Amniotic epithelial cell (primary cell): ENCODE measurements around the gene LPXN.
A peak's percentile ranks its signal among the peaks of the same experiment; 100 is the strongest.

Experiments
- DNase-seq: peaks from one replicate; pipeline ENCODE4 v3.0.0-alpha.2; 2010; ENCODE audit warnings: low read depth

LPXN gene

DNA sequence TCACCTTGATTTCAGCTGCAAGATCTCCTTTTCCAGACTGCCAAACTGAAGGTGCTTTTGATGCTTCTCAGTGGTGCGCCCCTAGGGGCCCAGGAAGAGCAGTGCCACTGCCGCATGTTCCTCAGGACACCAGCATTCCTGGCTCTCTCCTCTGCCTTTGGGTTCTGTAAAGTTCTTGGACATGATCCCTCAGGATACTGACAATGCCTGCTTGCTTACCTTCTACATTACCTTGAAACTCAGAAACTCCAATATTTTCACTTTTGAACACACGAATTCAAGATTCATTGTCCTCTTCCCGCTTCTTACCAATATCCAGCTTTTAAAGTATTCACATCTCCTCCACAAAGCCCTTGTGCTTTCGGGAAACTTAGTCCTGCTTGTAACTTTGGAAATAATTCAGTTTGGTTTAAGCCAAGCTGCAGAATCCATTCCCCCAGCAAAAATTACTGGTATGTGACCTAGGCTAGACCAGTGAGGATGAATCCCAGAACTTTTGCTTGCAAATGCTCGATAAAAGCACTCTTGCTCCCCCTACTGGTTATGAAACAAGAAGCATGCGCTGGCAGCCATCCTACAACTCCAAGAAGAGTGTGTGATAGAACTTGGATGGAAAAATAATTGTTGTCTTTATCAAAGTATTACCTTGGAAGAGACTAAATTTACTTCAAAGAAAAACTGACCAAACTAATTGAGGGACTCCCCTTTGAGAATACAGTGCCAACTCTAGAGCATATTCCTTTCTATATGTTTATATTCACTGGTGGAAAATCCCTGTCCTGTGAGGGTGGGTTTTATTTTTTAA lies 51.2 kb downstream of the LPXN start:
- DNase-seq, result peak; percentile 80

DNA sequence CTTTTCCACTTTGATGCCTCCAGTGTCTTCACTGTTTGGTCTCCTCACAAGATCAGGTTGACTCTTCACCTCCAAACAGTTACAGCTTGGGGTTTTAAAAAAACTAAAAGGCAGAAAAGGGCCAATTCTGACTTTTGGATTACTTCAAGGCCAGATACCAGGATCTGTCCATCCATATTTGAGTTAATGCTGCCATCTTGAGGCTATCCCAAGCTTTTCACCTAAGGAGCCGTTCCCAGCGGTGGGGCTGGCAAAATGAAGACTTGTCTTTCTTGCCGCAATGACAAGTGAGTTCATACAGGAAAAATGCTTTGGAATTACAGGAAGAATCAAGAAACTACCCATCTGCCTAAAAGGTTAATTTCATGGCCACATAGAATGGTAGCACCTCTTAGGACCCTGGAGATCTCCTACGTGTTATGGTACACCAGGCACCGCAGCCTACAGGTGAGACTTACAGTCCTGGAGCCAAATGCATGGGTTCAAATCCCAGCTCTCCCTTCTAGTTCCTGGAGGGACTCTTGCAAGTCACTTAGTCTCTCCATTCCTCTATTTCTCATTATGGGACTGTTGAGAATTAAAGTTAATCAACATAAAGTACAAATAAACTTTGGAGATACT lies 61.8 kb downstream of the LPXN start:
- DNase-seq, result peak; percentile 65

DNA sequence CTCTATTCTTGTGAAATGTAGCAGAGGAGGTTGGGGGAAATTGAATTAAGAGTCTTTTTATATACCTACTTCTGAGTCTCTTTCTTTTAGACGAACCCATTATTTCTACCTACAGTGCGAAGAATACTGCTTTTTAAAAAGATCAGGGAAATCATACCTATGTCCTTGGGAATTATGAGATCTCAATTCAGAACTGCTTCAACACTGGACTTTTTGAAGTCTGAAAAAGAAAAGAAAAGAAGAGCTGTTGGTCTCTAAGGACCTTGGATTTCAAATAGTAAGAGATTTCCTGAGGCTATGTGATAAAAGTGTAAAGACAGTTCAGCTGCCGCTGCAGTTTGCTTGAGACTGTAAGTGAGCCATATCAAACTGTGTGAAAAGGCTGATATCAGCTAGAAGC lies 64.0 kb downstream of the LPXN start:
- no peak for DNase-seq

DNA sequence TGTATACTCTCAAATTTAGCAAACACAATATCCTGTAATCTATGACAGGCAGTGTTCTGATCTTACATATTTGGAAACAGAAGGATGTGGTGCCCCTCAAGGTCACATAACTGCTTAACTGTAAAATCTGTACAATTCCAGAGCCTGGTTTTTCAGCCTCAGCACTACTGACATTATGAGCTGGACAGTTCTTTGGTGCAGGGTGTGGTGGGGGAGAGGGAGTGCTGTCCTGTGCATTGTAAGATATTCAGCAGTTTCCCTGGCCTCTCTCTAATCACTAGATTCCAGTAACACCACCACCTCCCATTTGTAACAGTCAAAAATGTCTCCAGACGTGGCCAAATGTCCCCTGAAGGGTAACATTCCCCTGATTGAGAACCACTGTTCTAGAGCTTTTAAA lies 65.9 kb downstream of the LPXN start:
- peak; percentile 31 for DNase-seq

DNA sequence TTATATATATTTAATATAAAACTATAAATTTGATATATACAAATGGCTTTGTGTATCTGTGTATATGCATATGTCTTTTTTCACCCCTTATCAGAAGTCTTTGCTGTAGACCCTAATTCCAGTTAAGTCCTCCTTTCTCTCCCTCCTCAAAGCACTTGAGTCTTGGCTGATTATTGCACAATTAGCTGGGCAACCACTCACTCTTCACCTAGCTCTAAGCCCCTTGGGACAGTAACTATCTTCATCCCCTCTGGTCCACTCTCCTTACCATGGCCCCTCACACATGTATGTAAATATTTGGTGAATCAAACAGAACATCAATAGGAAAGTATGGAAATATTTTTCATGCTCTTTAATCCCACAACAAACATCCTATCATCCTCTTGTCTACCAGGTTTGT lies 66.8 kb downstream of the LPXN start:
- DNase-seq, result no peak

DNA sequence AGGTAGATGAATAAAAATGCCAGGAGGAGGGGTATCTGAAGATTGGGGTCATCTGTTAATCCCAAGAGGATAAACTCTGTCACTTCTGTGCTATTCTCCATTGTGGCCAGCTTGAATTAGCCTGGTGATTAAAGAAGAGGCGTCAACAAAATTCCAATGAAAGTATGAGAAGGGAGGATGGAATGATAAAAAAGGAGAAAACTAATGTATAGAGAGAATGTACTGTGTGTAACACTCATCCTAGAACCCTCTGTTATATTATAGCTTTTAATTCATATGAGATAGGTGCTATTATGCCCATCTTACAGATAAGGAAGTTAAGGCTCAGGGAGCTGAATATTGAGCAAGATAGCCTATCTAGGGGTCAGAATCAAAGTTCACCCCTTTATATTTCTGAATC lies 67.7 kb downstream of the LPXN start, which contains the start of gene OR5B21:
TSS of gene OR5B21 (minus strand) at position 101 of the 400 bp plus-strand sequence. CDS start at position 101, 0 bp downstream.
- DNase-seq, result no peak

DNA sequence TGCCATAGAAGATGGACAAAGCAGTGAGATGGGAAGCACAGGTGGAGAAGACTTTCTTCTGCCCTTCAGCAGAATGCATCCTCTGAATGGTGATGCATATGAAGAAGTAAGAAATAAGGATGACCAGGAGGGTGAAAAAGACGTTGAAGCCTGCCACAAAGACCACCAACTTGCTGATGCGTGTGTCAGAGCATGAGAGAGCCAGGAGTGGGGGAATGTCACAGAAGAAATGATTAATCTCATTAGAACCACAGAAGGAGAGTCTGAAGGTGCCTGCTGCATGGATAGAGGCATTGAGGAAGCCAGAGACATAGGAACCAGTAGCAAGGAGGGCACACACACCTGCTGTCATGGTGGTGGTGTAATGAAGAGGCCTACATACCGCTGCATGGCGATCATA lies 68.3 kb downstream of the LPXN start:
- DNase-seq, result no peak

DNA sequence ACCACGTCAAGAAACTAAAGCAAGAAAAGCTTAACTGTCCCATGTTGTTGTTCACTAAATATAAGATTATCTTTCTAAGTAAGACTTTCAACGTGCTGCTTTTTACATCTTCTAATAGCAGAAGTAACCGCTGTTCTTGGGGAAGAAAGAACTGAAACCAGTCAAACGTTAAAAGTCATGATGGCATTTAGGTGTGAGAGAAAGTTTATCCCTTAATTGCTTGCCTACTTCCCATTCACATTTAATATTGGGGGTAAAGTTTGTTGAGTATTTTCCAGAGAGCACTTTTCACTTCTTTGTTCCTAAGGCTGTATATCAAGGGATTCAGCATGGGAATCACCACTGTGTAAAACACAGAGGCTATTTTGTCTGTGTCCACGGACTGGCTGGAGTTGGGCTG lies 68.7 kb downstream of the LPXN start:
- no peak for DNase-seq

DNA sequence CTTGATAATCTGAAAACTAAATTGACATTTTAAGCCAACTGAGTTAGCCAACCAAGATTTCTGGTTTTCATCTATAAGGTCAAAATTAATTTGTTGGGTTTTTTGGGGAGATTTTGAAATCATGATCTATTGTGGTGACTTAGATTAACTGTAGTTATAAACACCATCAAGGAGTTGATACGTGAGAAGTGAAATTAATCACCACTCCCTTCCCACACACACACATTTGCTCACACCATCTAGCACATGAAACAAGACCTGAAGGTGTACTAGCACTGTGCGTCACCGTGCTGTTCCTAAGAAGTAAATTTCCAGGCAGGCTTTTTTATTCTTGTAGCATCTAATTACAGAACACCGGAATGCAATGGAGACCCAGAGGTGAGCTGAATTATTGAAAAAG lies 69.8 kb downstream of the LPXN start:
- DNase-seq, result no peak

DNA sequence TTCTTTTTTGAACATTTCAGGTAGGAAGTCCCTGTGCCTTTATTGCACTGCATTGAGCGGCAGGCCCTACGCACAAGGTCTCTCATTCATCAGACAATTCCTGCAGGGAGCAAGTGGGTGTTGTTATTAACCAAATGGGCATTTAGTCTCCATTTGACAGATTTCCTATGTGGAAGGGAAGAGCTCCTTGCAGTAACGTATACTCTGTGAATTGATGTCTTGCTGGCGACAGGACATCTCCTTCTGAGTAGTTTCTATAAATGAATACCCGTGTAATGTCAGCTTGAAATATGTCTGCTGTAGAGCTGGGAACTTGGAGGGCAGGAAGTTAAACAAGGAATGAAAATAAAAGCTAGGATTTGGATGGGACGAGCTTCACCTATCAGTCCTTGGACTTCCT lies 71.4 kb downstream of the LPXN start:
- DNase-seq, result no peak

DNA sequence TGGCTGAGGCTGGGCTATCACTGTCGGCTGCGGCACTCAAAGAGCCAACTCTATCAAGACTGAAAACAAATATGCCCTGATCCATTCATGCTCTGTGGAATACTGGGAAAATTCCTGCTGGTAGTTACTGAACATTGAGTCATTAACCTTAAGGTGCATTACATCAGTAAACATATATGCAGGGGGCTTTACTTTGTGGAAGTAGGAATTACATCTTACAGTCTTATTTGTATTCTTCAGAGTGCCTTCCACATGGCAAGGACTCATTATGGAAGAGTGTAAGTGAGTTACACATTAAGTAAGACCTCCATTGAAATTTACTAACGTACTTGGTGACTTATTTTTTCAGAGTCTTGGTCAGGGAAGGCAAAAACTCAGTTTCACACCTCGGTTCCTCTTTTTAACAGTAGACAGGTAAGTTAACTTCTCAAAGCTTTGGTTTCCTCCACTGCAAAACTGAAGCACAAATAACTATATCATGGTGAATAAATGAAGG lies 72.2 kb downstream of the LPXN start:
- DNase-seq, result no peak

DNA sequence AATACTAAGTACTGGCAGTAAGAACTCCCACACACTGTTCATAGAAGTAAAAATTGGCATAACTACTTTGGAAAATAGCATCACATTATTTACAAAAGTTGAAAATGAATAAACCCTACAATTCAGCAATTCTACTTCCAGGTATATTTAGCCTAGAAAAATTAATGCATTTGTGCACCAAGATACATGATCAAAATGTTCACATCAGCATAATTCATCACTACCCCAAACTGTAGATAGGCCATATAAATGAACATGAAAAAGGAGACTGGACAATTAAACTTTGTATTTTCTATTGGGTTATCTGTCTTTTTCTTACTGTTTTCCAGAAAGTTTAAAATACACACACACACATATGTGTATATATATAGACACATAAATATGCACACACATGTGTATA lies 73.7 kb downstream of the LPXN start:
- no peak for DNase-seq

DNA sequence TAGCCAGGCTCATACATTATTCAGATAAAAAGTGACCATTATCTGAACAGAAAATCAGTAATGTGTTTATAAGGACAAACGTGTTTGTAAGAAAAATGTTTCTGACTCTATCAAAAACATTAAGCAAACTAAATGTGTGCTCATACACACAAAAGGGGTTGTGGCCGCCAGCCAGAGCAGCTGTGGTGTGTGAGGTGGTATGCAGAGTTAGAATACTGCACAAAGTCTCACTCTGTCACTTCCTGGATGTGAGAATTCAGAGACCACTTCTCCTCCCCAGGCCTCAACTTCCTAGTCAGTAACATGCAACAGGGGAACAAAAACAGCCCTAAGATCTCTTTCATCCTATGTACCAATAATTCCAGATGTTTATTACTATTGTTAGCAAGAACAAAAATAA lies 77.2 kb downstream of the LPXN start:
- no peak for DNase-seq

DNA sequence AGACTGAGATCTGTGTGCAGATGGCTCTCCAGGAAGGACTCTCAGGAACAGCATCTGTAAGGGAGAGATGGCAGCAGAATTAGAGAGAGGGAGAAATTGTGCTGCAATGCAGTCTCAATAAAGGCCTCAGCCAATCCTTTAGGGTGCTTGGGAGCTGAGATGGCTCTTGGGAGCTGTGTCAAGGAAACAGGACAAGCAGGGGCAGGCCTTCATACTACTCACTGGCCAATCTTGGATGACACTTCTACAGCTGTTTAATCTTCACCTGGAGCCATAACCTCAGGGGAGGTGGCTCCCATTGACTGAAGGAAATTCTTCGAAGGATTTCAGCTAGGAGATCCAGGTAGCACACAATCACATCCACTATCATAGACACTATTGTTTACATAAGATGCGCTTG lies 77.7 kb downstream of the LPXN start:
- no peak for DNase-seq

DNA sequence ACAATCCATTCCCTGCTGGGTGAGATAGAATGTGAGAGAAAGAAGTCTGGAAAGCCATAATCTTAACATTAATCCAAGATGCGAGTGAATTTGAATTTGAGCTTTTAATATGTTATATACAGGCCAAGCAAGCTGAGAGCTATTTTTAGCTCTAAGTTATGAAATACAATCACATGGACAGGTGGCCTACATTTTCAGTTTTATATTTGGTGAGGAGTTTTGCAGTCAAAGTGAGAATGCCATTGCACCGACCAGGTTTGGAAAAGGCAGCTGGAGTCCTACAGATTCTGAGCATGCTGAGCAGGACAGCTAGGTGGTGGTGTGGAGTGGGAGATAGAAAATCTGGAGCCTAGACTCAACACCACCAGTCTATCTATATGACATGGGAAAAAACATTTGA lies 79.8 kb downstream of the LPXN start:
- DNase-seq, result no peak

DNA sequence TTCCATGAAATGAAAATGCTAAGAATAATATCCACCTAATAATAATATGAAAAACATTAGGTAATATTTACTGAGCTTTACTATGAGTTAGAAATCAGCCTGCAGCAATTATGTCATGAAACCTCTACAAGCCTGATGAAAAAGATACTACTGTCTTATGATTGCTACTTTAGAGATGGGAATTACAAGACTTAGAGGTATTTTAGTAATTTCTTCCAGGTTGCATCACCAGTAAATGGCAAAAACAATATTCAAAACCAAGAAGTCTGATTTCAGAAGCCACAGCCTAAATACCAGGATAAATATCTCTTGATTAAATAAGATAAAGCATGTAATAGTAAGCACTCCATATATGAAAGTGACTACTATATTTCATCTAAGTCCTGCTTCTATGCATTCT lies 81.6 kb downstream of the LPXN start:
- peak; percentile 49 for DNase-seq

DNA sequence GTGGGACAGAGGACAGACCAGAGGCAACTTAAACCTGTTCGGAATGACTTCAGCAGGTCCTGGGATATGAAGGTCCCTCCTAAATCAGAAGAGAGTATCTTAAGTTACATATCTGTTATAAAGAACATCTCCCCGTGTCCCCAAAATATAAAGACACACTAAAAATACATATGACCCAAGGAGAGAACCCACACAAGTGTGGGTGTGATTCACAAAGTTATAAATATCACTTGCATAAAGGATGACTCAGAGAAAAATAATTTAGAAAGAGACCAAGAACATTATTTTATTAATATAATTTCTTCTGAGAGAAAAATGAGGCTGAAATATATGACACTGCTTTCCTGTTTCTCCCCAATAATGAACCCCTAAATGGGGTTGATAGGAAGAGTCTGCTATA lies 82.0 kb downstream of the LPXN start:
- peak; percentile 15 for DNase-seq

DNA sequence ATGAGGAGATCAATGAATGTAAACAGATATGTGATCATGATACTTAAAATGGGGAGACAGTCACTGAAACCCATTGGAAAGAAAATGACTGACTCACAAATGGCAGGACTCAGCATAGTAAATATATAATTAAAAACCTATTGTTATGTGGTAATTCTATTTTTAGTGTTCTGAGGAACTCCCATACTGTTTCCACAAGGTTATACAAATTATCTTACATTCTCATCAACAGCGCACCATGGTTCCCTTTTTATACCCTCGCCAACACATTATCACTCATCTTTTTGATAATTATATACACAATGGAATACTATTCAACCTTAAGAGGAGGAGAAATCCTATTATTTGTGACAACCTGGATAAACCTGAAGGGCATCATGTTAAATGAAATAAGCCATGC lies 84.8 kb downstream of the LPXN start:
- DNase-seq, result no peak

DNA sequence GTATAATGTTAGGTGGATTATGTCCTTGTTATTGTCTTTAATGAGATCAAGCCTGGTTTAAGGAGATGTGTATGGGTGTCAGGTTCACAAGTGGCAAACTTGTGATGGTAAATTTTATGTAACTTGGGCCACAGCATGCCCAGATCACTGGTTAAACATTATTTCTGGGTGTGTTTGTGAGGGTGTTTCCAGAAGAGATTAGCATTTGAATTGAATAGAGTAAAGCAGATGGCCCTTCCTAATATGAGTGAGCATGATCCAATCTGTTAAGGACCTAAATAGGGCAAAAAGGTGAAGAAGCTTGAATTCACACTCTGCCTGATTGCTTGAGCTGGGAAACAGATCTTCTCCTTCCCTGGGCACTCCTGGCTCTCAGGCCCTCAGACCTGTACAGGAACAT lies 88.5 kb downstream of the LPXN start:
- no peak for DNase-seq

DNA sequence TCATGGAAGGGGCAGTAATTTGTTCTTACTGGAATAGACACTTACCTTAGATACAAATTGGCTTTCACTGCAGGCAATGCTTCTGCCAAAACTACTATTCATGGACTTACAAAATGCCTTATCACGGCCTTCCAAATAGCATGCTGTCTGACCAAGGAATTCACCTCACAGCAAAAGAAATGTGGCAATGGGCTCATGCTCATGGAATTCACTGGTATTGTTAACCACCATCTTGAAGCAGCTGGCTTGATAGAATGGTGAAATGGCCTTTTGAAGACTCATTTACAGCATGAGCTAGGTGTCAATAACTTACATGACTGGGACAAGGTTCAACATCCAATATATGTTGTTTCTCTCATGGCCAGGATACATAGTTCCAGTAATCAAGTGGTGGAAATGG lies 89.7 kb downstream of the LPXN start:
- DNase-seq, result no peak
